HG02798 (cell line): Measurements from ENCODE around the gene NAV3.

ENCODE experiments used
- ATAC-seq: cut with Tn5 transposase; IDR thresholded peaks from one replicate; pipeline ENCODE4 v1.9.1; 2021; ENCODE audit warnings: mild to moderate bottlenecking; ENCODE audit not compliant: unreplicated experiment, poor library complexity

NAV3 gene

GRCh38 chr12:77974645-77975044 lies 144.0 kb downstream of the NAV3 start:
- no peak for ATAC-seq

- no peak for ATAC-seq
Measured at GRCh38 chr12:77979597-77980250, 149.0 kb downstream of the NAV3 start.

- no peak for ATAC-seq
Measured at GRCh38 chr12:77980782-77981181, 150.1 kb downstream of the NAV3 start.

GRCh38 chr12:77983859-77984258 lies 153.2 kb downstream of the NAV3 start:
- ATAC-seq: no peak

GRCh38 chr12:77992760-77993159 lies 162.1 kb downstream of the NAV3 start:
- ATAC-seq: no peak

- no peak for ATAC-seq
Measured at GRCh38 chr12:77993658-77994057, 163.0 kb downstream of the NAV3 start.

- peak; percentile 77 for ATAC-seq
Measured at GRCh38 chr12:77995436-77996167, 164.9 kb downstream of the NAV3 start.

- no peak for ATAC-seq
Measured at GRCh38 chr12:77996670-77997069, 166.0 kb downstream of the NAV3 start.

- no peak for ATAC-seq
Measured at GRCh38 chr12:77998236-77998786, 167.6 kb downstream of the NAV3 start.

GRCh38 chr12:77999074-77999715 lies 168.5 kb downstream of the NAV3 start:
- peak; percentile 60 for ATAC-seq

- no peak for ATAC-seq
Measured at GRCh38 chr12:78002878-78003277, 172.2 kb downstream of the NAV3 start.

GRCh38 chr12:78004249-78005093 lies 173.8 kb downstream of the NAV3 start:
- no peak for ATAC-seq

- ATAC-seq: no peak
Measured at GRCh38 chr12:78005094-78005492, 174.4 kb downstream of the NAV3 start.

GRCh38 chr12:78007173-78007572 lies 176.5 kb downstream of the NAV3 start:
- no peak for ATAC-seq

- no peak for ATAC-seq
Measured at GRCh38 chr12:78009031-78009430, 178.3 kb downstream of the NAV3 start.

- ATAC-seq: no peak
Measured at GRCh38 chr12:78018171-78018910, 187.6 kb downstream of the NAV3 start.

- ATAC-seq: no peak
Measured at GRCh38 chr12:78018939-78019338, 188.2 kb downstream of the NAV3 start.

GRCh38 chr12:78028426-78028825 lies 197.7 kb downstream of the NAV3 start:
- no peak for ATAC-seq

- ATAC-seq: no peak
Measured at GRCh38 chr12:78034025-78034424, 203.3 kb downstream of the NAV3 start.
